HEK293T (cell line): ENCODE data around the gene CTIF.

Experiments
- CTCF ChIA-PET: fragments of 350-600 bp; formaldehyde crosslinking; extraction: SDS; loops from one replicate; lab custom pipeline; 2021; ENCODE audit warnings: antibody characterized with exemption, inconsistent platforms; lab: Yijun Ruan, JAX
- POLR2A ChIA-PET: fragments of 350-600 bp; formaldehyde crosslinking; extraction: SDS; loops from one replicate; lab custom pipeline; 2020; ENCODE audit warnings: antibody characterized with exemption, inconsistent platforms; lab: Yijun Ruan, JAX
- DNase-seq: peaks from one replicate; pipeline ENCODE4 v3.0.0; 2012; ENCODE audit warnings: mixed read lengths; ENCODE audit errors: extremely low spot score
- ARNT ChIP-seq: fragments of 450-650 bp; IDR thresholded peaks from 2 replicates; pipeline ENCODE4 v1.6.1; 2017; ENCODE audit warnings: mild to moderate bottlenecking
- BHLHE40 ChIP-seq: fragments of 450-650 bp; IDR thresholded peaks from 2 replicates; pipeline ENCODE4 v1.6.1; 2016; ENCODE audit warnings: mild to moderate bottlenecking, moderate library complexity, borderline replicate concordance
- CTBP1 ChIP-seq: fragments of 450-650 bp; IDR thresholded peaks from 2 replicates; pipeline ENCODE4 v1.6.1; 2016; ENCODE audit warnings: borderline replicate concordance
- ELF4 ChIP-seq: fragments of 450-650 bp; IDR thresholded peaks from 2 replicates; pipeline ENCODE4 v1.6.1; 2017; ENCODE audit warnings: antibody characterized with exemption
- FOXA1 ChIP-seq: fragments of 450-650 bp; IDR thresholded peaks from 2 replicates; pipeline ENCODE4 v1.6.1; 2016; ENCODE audit warnings: mild to moderate bottlenecking
- FOXK2 ChIP-seq: fragments of 450-650 bp; IDR thresholded peaks from 2 replicates; pipeline ENCODE4 v1.6.1; 2016; ENCODE audit warnings: mild to moderate bottlenecking
- FOXM1 ChIP-seq: fragments of 450-650 bp; IDR thresholded peaks from 2 replicates; pipeline ENCODE4 v1.6.1; 2017; ENCODE audit warnings: mild to moderate bottlenecking, borderline replicate concordance
- HDGF ChIP-seq: fragments of 450-650 bp; IDR thresholded peaks from 2 replicates; pipeline ENCODE4 v1.6.1; 2017; ENCODE audit warnings: antibody characterized with exemption, borderline replicate concordance
- L3MBTL2 ChIP-seq: fragments of 450-650 bp; conservative IDR thresholded peaks from 2 replicates; pipeline ENCODE4 v1.6.1; 2016; ENCODE audit warnings: mild to moderate bottlenecking
- LEF1 ChIP-seq: fragments of 450-650 bp; IDR thresholded peaks from 2 replicates; pipeline ENCODE4 v1.6.1; 2017; ENCODE audit warnings: mild to moderate bottlenecking, borderline replicate concordance
- NFRKB ChIP-seq: fragments of 450-650 bp; IDR thresholded peaks from 2 replicates; pipeline ENCODE4 v1.6.1; 2016; ENCODE audit warnings: mild to moderate bottlenecking, moderate library complexity
- SP1 ChIP-seq: fragments of 450-650 bp; IDR thresholded peaks from 2 replicates; pipeline ENCODE4 v1.6.1; 2017
- SUZ12 ChIP-seq: fragments of 450-650 bp; IDR thresholded peaks from 2 replicates; pipeline ENCODE4 v1.6.1; 2016; ENCODE audit warnings: mild to moderate bottlenecking
- TARDBP ChIP-seq: fragments of 450-650 bp; IDR thresholded peaks from 2 replicates; pipeline ENCODE4 v1.6.1; 2016
- ZNF384 ChIP-seq: fragments of 450-650 bp; IDR thresholded peaks from 2 replicates; pipeline ENCODE4 v1.6.1; 2016
- TF ChIP-seq, protein P1 (sequence below): fragments of 450-650 bp; IDR thresholded peaks from 2 replicates; pipeline ENCODE4 v1.6.1; 2016

The CTIF gene

DNA sequence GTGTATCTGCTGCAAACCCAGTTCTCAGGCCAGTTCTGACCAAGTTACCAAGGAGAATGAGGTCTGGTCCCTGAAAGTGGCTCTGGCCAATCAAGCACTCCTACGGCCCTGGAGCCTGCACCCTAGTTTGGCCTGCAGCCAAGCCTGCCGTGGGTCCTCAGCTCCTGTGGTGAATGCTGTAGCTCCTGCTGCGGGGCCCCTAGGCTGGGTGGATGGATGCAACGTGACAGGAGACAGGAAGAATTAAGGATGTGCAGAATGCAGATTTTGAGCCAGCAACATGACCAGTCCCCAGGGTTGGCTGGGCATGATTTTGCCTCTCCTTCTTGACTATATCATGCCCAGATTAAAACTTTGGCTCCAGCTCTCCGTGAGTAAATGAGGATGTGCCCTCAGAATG, 314.8 kb downstream of the CTIF start:
- CTCF ChIA-PET = no interaction called here
- TF ChIP-seq TARDBP = no peak
- TF ChIP-seq, protein P1, sequence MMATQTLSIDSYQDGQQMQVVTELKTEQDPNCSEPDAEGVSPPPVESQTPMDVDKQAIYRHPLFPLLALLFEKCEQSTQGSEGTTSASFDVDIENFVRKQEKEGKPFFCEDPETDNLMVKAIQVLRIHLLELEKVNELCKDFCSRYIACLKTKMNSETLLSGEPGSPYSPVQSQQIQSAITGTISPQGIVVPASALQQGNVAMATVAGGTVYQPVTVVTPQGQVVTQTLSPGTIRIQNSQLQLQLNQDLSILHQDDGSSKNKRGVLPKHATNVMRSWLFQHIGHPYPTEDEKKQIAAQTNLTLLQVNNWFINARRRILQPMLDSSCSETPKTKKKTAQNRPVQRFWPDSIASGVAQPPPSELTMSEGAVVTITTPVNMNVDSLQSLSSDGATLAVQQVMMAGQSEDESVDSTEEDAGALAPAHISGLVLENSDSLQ = no peak
- TF ChIP-seq ZNF384 = no peak
- TF ChIP-seq L3MBTL2 = no peak
- no peak for TF ChIP-seq CTBP1
- TF ChIP-seq FOXA1 = no peak
- no peak for TF ChIP-seq BHLHE40
- TF ChIP-seq ELF4 = no peak
- no peak for TF ChIP-seq NFRKB
- TF ChIP-seq FOXM1 = no peak
- TF ChIP-seq HDGF = no peak
- TF ChIP-seq SUZ12 = no peak
- TF ChIP-seq ARNT = no peak
- TF ChIP-seq LEF1 = no peak
- no peak for DNase-seq
- POLR2A ChIA-PET = no interaction called here

DNA sequence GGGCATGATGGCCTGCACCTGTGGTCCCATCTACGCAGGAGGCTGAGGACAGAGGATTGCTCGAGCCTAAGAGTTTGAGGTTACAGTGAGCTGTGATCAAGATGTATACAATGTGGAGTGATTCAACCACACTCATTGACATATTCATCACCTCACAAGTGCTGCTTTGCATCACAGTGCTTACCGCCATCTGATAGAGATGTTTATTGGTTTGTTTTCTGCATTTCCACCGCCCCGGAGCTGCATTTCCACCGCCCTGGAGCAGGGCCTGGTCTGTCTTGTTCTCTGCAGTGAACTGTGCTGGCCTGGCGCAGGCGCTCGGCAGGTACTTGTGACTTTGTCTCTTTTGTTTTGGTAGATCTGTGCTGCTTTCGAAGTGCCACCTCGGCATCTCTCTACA, 315.9 kb downstream of the CTIF start:
- CTCF ChIA-PET = no interaction called here
- POLR2A ChIA-PET = no interaction called here
- TF ChIP-seq CTBP1 (no peak), HDGF (no peak), FOXA1 (no peak), ARNT (no peak), BHLHE40 (no peak), TARDBP (no peak), SP1 (no peak)
- TF ChIP-seq, protein P1 = no peak
- DNase-seq = no peak

DNA sequence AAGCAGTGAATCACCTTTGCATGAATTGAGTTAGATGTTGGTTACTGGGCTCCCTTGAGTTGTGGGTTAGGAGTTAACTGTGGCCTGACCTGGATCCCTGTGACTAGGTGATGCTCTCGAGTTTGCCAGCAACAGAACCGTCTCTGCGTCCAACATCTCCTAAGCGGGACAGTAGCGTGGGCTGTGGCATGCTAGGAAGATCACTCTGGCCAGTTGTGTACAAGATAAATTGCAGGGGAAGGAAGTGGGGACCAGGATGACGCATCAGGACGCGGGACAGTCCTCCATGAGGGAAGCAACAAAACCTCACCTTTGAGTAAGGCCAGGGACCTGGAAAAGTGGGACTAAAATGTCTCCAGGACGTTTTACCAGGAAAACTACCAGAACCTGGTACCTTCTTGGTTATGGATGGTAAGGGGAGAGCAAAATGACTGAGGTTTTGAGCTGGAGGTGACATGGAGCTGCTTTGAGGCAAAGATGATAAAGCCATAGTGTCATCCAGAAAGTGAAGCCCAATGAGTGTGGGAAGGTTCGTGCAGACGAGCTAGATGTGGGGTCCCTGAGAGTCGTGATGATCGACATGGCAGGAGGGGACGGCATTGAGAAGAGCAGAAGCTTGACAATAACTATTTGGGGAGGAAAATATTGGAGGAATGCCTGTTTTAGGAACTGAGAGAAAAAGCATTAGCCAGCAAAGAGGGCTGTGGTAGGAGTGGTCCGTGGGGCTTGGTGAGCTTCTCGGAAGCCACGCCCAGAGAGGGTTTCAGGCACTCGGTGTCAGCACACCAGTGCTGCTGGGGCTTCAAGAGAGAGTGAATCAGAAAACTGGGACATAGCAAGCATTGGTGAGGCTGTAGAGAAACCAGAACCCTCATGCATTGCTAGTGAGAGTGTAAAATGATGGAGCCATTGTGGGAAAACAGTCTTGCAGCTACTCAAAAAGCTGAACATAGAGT, 316.9 kb downstream of the CTIF start:
- no peak for TF ChIP-seq HDGF
- TF ChIP-seq FOXK2 = no peak
- no peak for TF ChIP-seq CTBP1
- TF ChIP-seq TARDBP = no peak
- TF ChIP-seq LEF1 = no peak
- no peak for TF ChIP-seq SUZ12
- TF ChIP-seq FOXA1 = no peak
- ChIA-PET CTCF (no interaction called here), POLR2A (no interaction called here)
- DNase-seq = no peak

DNA sequence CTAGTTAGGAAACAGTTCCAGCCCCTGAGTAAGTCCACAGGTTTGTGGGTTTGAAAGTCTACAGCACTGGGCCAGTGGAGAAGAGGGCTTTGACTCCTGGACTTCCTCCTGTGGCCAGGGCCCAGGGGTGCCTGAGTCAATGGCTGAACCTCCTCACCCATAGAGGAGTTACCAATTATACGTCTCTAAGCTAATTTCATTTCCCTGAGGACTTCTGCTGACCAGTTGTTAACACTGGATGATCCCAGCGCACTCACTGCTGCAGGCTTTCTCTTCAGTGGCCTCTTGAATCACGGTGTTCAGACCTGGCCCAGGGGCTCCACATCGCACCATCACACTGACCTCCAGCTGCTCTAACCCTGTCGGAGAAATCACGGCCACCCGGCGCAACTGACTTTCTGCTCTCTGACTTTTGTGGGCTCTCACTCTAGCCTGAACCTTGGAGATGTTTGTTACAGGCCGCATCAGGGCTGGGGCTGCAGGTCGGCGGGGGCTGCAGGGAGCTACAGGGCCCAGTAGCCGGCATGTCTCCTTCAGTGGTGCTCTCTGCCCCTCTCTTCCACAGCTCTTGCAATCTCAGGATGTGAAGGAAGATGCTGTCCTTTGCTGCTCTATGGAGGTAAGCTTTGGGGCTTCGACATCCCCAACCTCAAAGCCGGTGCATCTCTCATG, 318.3 kb downstream of the CTIF start:
- ChIA-PET CTCF (no interaction called here), POLR2A (no interaction called here)

DNA sequence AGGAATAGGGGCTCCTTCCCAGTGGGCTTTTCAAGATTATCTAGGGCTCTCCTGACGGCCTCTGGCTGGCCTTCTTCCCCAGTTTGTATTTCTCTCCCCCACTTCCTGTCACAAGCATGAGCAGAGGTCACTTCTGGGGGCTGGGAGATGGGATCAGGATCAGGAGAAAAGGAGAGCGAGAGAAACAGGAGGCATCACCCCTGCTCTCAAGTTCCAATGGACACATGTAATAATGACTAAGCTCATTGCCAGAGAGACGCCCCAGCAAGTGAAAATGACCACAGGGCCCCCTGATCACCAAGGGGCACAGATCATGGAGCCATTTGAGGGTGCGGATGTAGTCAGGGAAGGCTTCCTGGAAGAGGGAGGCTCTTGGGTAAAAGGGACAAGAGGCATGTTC, 319.8 kb downstream of the CTIF start:
- TF ChIP-seq ELF4 (no peak), HDGF (no peak), ZNF384 (no peak), L3MBTL2 (no peak), CTBP1 (no peak), FOXM1 (no peak), SUZ12 (no peak), SP1 (no peak), FOXK2 (no peak), NFRKB (no peak), ARNT (no peak), FOXA1 (no peak), LEF1 (no peak), TARDBP (no peak), BHLHE40 (no peak)
- TF ChIP-seq, protein P1 = no peak
- no peak for DNase-seq
- CTCF ChIA-PET = no interaction called here
- POLR2A ChIA-PET = no interaction called here

More for the DNA sequence above, 318.3 kb downstream of the CTIF start:
- TF ChIP-seq ZNF384 (no peak), CTBP1 (no peak), SP1 (no peak), FOXK2 (no peak), SUZ12 (no peak), ARNT (no peak), BHLHE40 (no peak), NFRKB (no peak), LEF1 (no peak), L3MBTL2 (no peak), HDGF (no peak), FOXM1 (no peak), TARDBP (no peak), ELF4 (no peak), FOXA1 (no peak)
- TF ChIP-seq, protein P1 = no peak
- no peak for DNase-seq
